Esophagus muscularis mucosa (tissue), 4 donors: Measurements from ENCODE around the gene SLC17A7. TPM values are rescaled to one million over a fixed set of nuclear protein-coding genes. Genes with fewer than 3 reads are reported as not detected.

Experiments used
- DNase-seq: peaks from one replicate; pipeline ENCODE4 v3.0.0-alpha.2; 2017; ENCODE audit errors: extremely low spot score
- H3K27ac ChIP-seq, 4 donors: fragments of 200-600 bp; sonication (generic); replicated peaks in 1 of 4; 1 replicate in 3 of 4; 2 replicates in 1 of 4; pipeline ENCODE4 v1.5.1; 2016 to 2019; ENCODE audit warnings: mild to moderate bottlenecking in 1 of 4
- H3K27me3 ChIP-seq, 4 donors: fragments of 200-600 bp; sonication (generic); one replicate each; pipeline versions ENCODE4 v1.5.1 to v1.6.0; 2016 to 2019
- H3K36me3 ChIP-seq, 4 donors: fragments of 200-600 bp; sonication (generic); one replicate each; pipeline ENCODE4 v1.5.1; 2016 to 2019
- H3K4me1 ChIP-seq, 4 donors: fragments of 200-600 bp; sonication (generic); one replicate each; pipeline ENCODE4 v1.5.1; 2016 to 2019
- H3K4me3 ChIP-seq, 4 donors: fragments of 200-600 bp; sonication (generic); 1 replicate in 2 of 4; 2 replicates in 2 of 4; pipeline ENCODE4 v1.5.1; 2016 to 2019; ENCODE audit warnings: mild to moderate bottlenecking in 4 of 4, moderate library complexity in 1 of 4
- H3K9me3 ChIP-seq, 4 donors: fragments of 200-600 bp; sonication (generic); 1 replicate in 3 of 4; 2 replicates in 1 of 4; pipeline ENCODE4 v1.5.1; 2016 to 2019
- EP300 ChIP-seq: sonication (generic); formaldehyde crosslinking; IDR thresholded peaks from one replicate; pipeline ENCODE4 v1.6.1; 2017; ENCODE audit warnings: antibody characterized with exemption
- POLR2A ChIP-seq: fragments of 450-650 bp; IDR thresholded peaks from one replicate; pipeline ENCODE4 v1.6.1; 2017; ENCODE audit warnings: antibody characterized with exemption, moderate library complexity, mild to moderate bottlenecking, low read depth
- POLR2AphosphoS5 ChIP-seq, 2 donors: sonication (generic); formaldehyde crosslinking; IDR thresholded peaks; one replicate each; pipeline ENCODE4 v1.6.1; 2017; ENCODE audit warnings: antibody characterized with exemption in 2 of 2
- WGBS: methylation state at CpG from one replicate; pipeline ENCODE4 v1.1.5; 2018; 5-methylcytosine and 5-hydroxymethylcytosine counted together
- intact Hi-C: fragments of 100-400 bp; cut with DNase I; formaldehyde crosslinking; loops from one replicate; pipeline ENCODE4 v1.15.1; 2023
- small RNA-seq, 3 donors: library from RNA; depleted of rRNA; stranded (forward); fragments of <200 nt; gene quantifications; one replicate each; pipeline ENCODE3, GENCODE V24; 2016
- total RNA-seq, 4 donors: library from RNA; depleted of rRNA; stranded (reverse); fragments of >200 nt; gene quantifications; one replicate each; pipeline versions ENCODE4 v1.1.0 to v1.2.1, GENCODE V29; 2016
- TF ChIP-seq, protein P1 (sequence below), 3 experiments: fragments of 200-600 bp in 2 of 3; fragments of 450-650 bp in 1 of 3; sonication (generic) in 2 of 3; IDR thresholded peaks; one replicate each; pipeline ENCODE4 v1.5.1; 2017 to 2019; ENCODE audit warnings: antibody characterized with exemption in 3 of 3, mild to moderate bottlenecking in 2 of 3, moderate library complexity in 1 of 3

SLC17A7 gene
- total RNA-seq, 4 donors from 2014 or later = 0.83 to 5.2 (median 1.3) TPM

DNA sequence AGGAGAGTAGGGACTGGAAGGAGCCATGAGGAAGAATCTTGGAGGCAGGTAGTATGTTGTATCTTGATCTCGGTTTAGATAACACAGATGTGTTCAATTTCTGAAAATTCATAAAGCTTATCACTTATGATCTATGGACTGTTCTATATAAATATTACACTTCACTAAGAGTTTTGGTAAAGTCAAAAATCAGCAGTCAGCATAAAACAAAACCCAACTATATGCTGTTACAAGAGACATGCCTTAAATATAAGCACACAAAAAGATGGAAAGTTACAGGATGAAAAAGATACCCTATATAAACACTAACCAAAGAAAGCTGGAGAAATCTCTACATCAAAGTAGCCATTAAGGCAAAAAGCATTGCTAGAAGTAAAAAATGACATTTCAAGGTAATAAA lies 57.7 kb downstream of the SLC17A7 start:
- peaks cover 0 to 18% (median 14%) of the 10 kb centered on the region in 4 donors for H3K9me3 ChIP-seq
- H3K4me3 ChIP-seq = no peak overlapping the region
- TF ChIP-seq POLR2A (no peak), EP300 (no peak), POLR2AphosphoS5 (IDR thresholded peaks at IDR 0.05) (no peak)
- TF ChIP-seq, protein P1, sequence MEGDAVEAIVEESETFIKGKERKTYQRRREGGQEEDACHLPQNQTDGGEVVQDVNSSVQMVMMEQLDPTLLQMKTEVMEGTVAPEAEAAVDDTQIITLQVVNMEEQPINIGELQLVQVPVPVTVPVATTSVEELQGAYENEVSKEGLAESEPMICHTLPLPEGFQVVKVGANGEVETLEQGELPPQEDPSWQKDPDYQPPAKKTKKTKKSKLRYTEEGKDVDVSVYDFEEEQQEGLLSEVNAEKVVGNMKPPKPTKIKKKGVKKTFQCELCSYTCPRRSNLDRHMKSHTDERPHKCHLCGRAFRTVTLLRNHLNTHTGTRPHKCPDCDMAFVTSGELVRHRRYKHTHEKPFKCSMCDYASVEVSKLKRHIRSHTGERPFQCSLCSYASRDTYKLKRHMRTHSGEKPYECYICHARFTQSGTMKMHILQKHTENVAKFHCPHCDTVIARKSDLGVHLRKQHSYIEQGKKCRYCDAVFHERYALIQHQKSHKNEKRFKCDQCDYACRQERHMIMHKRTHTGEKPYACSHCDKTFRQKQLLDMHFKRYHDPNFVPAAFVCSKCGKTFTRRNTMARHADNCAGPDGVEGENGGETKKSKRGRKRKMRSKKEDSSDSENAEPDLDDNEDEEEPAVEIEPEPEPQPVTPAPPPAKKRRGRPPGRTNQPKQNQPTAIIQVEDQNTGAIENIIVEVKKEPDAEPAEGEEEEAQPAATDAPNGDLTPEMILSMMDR (IDR thresholded peaks at IDR 0.05) = no peak
- intact Hi-C loops = no loop called here
- H3K27ac ChIP-seq = no peak overlapping the region
- no peaks in the 10 kb centered on the region for H3K36me3 ChIP-seq
- H3K4me1 ChIP-seq = peaks cover 0 to 10% (median 7%) of the 10 kb centered on the region in 4 donors
- peaks cover 0 to 20% (median 0%) of the 10 kb centered on the region in 4 donors for H3K27me3 ChIP-seq
- WGBS = 82% methylated on average over 1 of the region's 1 CpG
- no peak for DNase-seq

- intact Hi-C loops = no loop called here
- no peaks in the 10 kb centered on the region for H3K36me3 ChIP-seq
- 88% methylated on average over 5 of the region's 5 CpGs for WGBS
- H3K27me3 ChIP-seq = peaks cover 0 to 12% (median 0%) of the 10 kb centered on the region in 4 donors
- no peak overlapping the region for H3K27ac ChIP-seq
- H3K4me1 ChIP-seq = peaks cover 0 to 2% (median under 1%) of the 10 kb centered on the region in 4 donors
- no peak for DNase-seq
- H3K9me3 ChIP-seq = peaks cover 0 to 18% (median 14%) of the 10 kb centered on the region in 4 donors
- TF ChIP-seq EP300 (no peak), POLR2AphosphoS5 (IDR thresholded peaks at IDR 0.05) (no peak), POLR2A (no peak)
- TF ChIP-seq, protein P1 (IDR thresholded peaks at IDR 0.05) = no peak
- no peak overlapping the region for H3K4me3 ChIP-seq
Measured at GRCh38 chr19:49382639-49383038, 58.7 kb downstream of the SLC17A7 start.

DNA sequence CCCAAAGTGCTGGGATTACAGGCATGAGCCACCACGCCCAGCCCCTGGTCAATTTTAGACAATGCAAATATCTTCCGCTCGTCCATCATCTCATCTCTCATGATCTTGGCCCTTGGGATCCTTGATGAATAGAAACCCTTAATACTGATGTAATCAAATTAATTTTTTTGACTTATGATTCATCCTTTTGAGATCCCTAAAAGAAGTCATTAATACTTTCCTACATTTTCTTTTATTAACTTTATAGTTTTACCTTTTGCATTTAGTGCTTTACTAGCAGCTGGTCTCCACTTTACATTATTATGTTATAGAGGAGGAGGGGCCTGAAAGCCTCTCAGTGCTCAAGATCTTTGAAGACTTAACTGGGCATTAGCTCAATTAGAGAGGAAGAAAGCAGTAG lies 60.9 kb downstream of the SLC17A7 start:
- Histone ChIP-seq H3K4me3 (no peak overlapping the region), H3K27me3 (peaks cover 0 to 13% (median 0%) of the 10 kb centered on the region in 4 donors), H3K9me3 (peaks cover 0 to 18% (median 14%) of the 10 kb centered on the region in 4 donors), H3K36me3 (no peaks in the 10 kb centered on the region), H3K27ac (no peak overlapping the region), H3K4me1 (no peaks in the 10 kb centered on the region)
- intact Hi-C loops = no loop called here
- TF ChIP-seq, protein P1 (IDR thresholded peaks at IDR 0.05) = no peak
- TF ChIP-seq POLR2A (no peak), EP300 (no peak), POLR2AphosphoS5 (IDR thresholded peaks at IDR 0.05) (no peak)
- 95% methylated on average over 3 of the region's 3 CpGs for WGBS
- no peak for DNase-seq

Small RNAs within 50 kb of the gene (small RNA-seq; reads per million reads assigned to genes)
- gene SNORD32A (0 reads per million in 3 donors), gene SNORD33 (0 reads per million in 3 donors), gene SNORD34 (0 reads per million in 3 donors), gene SNORD35A (0 reads per million in 3 donors)

Other genes starting within 250 kb of the SLC17A7 start
- gene SLC6A16, start 116.3 kb downstream of the SLC17A7 start, total RNA-seq = 1 to 10 TPM in 3 of 4 donors, under 1 TPM in 1; 0.83 to 4.1 (median 2.5) TPM
- gene CD37, start 106.1 kb downstream of the SLC17A7 start, total RNA-seq = 10 to 100 TPM in 2 of 4 donors, 1 to 10 TPM in 2; 8.0 to 22.4 (median 11.6) TPM
- gene TEAD2, start 79.1 kb downstream of the SLC17A7 start, total RNA-seq = 10 to 100 TPM; 40.7 to 73.2 (median 60.5) TPM
- gene DKKL1, start 77.7 kb downstream of the SLC17A7 start, total RNA-seq = under 1 TPM in 3 of 4 donors, not detected in 1; 0.40 to 0.83 (median 0.83) TPM
- not detected for gene KASH5, start 53.3 kb downstream of the SLC17A7 start, total RNA-seq
- not detected for gene PTH2, start 18.1 kb downstream of the SLC17A7 start, total RNA-seq
- not detected for gene GFY, start 16.1 kb downstream of the SLC17A7 start, total RNA-seq
- 10 to 100 TPM; 73.6 to 84.0 (median 78.4) TPM for gene PIH1D1, start 10.3 kb upstream of the SLC17A7 start, total RNA-seq
- gene ALDH16A1, start 11.7 kb upstream of the SLC17A7 start, total RNA-seq = 10 to 100 TPM; 22.1 to 29.1 (median 26.2) TPM
- 10 to 100 TPM in 2 of 4 donors, 1 to 10 TPM in 2; 5.5 to 11.5 (median 10.4) TPM for gene FLT3LG, start 32.7 kb upstream of the SLC17A7 start, total RNA-seq
- 1,000 to 10,000 TPM; 1,843 to 3,096 (median 2,688) TPM for gene RPL13A, start 46.1 kb upstream of the SLC17A7 start, total RNA-seq
- 1,000 to 10,000 TPM; 1,719 to 5,089 (median 3,692) TPM for gene RPS11, start 54.9 kb upstream of the SLC17A7 start, total RNA-seq
- gene FCGRT, start 71.1 kb upstream of the SLC17A7 start, total RNA-seq = 100 to 1,000 TPM; 108 to 234 (median 170) TPM
- gene RCN3, start 86.5 kb upstream of the SLC17A7 start, total RNA-seq = 10 to 100 TPM in 3 of 4 donors, 1 to 10 TPM in 1; 9.8 to 22.4 (median 18.0) TPM
- 10 to 100 TPM; 51.0 to 71.6 (median 59.2) TPM for gene NOSIP, start 139.0 kb upstream of the SLC17A7 start, total RNA-seq
- gene PRRG2, start 139.8 kb upstream of the SLC17A7 start, total RNA-seq = 1 to 10 TPM in 2 of 4 donors, under 1 TPM in 1, not detected in 1; 0.17 to 2.5 (median 1.6) TPM
- 10 to 100 TPM in 3 of 4 donors, 1 to 10 TPM in 1; 9.4 to 29.1 (median 16.3) TPM for gene PRR12, start 149.7 kb upstream of the SLC17A7 start, total RNA-seq
- 100 to 1,000 TPM; 134 to 205 (median 187) TPM for gene RRAS, start 198.6 kb upstream of the SLC17A7 start, total RNA-seq
- gene SCAF1, start 200.7 kb upstream of the SLC17A7 start, total RNA-seq = 10 to 100 TPM; 19.2 to 50.9 (median 30.9) TPM
- 10 to 100 TPM; 38.8 to 61.7 (median 56.7) TPM for gene IRF3, start 224.3 kb upstream of the SLC17A7 start, total RNA-seq
- 1 to 10 TPM; 4.2 to 9.9 (median 6.0) TPM for gene BCL2L12, start 224.4 kb upstream of the SLC17A7 start, total RNA-seq
- 100 to 1,000 TPM; 102 to 191 (median 144) TPM for gene PRMT1, start 235.7 kb upstream of the SLC17A7 start, total RNA-seq
- gene ADM5, start 248.1 kb upstream of the SLC17A7 start, total RNA-seq = 1 to 10 TPM in 3 of 4 donors, under 1 TPM in 1; 0.83 to 4.1 (median 2.5) TPM
- gene CPT1C, start 249.6 kb upstream of the SLC17A7 start, total RNA-seq = 1 to 10 TPM; 2.7 to 6.6 (median 3.9) TPM